ENCODE measurements around the gene PRPF40A. TPM values are rescaled to one million over a fixed set of nuclear protein-coding genes. Genes with fewer than 3 reads are reported as not detected.
A peak's percentile ranks its signal among the peaks of the same experiment; 100 is the strongest.

The PRPF40A gene
- total and polyA plus RNA-seq, 2 of the 13 experiments (the other 11 are each of a cell fraction or from before 2014, with no cell fraction given), result 146 to 207 TPM

GRCh38 chr2:152646264-152646663 lies 71.0 kb downstream of the PRPF40A start:
- H3K27ac ChIP-seq (ENCODE audit: extremely low read length, insufficient read depth, low read length), result no peak overlapping the region
- FAIRE-seq (no peak), ATAC-seq (peak; percentile 18; the same call in 1 of the 3 replicates), DNase-seq (ENCODE audit: low spot score) (no peak)
- no peak overlapping the region for H3K9ac ChIP-seq (ENCODE audit: insufficient read depth, low read depth, low read length)
- no peaks in the 10 kb centered on the region for H3K9me3 ChIP-seq (ENCODE audit: low read length)
- peaks cover 10% of the 10 kb centered on the region; the same call in 1 of the 2 replicates for H4K20me1 ChIP-seq (ENCODE audit: insufficient read depth, low read length)
- in situ Hi-C loops (cut with HindIII; ENCODE audit: extremely low pct_ligation_motif_present, low pct_unique_long_range_greater_than_20kb) (no loop called here), intact Hi-C loops (cut with micrococcal nuclease; ENCODE audit: unreplicated experiment) (no loop called here)
- ChIA-PET CTCF (ENCODE audit: low intra/inter-chr PET ratio, low total read pairs) (no interaction called here), POLR2A (interaction anchor here (1.0 to 1.5 kb wide), 2 partner anchors 11 to 70 kb away, joined by 3 to 4 read pairs; no protein-coding TSS in a partner anchor)
- no peak for TF ChIP-seq IRF2 (CRISPR knock-in tag; IDR thresholded peaks at IDR 0.05)
- peak; percentile 75 for TF ChIP-seq RBM22 (optimal IDR thresholded peaks at IDR 0.05; ENCODE audit: low read length)
- H3K4me1 ChIP-seq (ENCODE audit: insufficient read depth, low read length), result peaks cover 27% of the 10 kb centered on the region
- H2AFZ ChIP-seq (ENCODE audit: low read length), result no peak overlapping the region
- H3K27me3 ChIP-seq (ENCODE audit: control insufficient read depth in 1 of 2, insufficient read depth in 2 of 2, low read length in 2 of 2), result no peaks in the 10 kb centered on the region
- 99% methylated on average over 3 of the region's 4 CpGs for WGBS (ENCODE audit: low lambda C conversion rate)
- H3K4me2 ChIP-seq (ENCODE audit: low read depth, low read length), result no peak overlapping the region
- H3K4me3 ChIP-seq (replicated peaks in 1 of 3; ENCODE audit: insufficient read depth in 1 of 3, low read depth in 2 of 3, low read length in 3 of 3), result no peak overlapping the region
- peaks cover 22 to 56% of the 10 kb centered on the region in 2 experiments for H3K36me3 ChIP-seq (replicated peaks in 1 of 2; ENCODE audit: control insufficient read depth in 1 of 2, insufficient read depth in 2 of 2, low read length in 2 of 2)
- no peaks in the 10 kb centered on the region for H3K79me2 ChIP-seq (ENCODE audit: insufficient read depth, low read length)
- no TSS peak for BruUV-seq (replicated peaks)

GRCh38 chr2:152644189-152644873 lies 72.9 kb downstream of the PRPF40A start:
- Histone ChIP-seq H3K9me3 (ENCODE audit: low read length) (no peaks in the 10 kb centered on the region), H4K20me1 (ENCODE audit: insufficient read depth, low read length) (peaks cover 7% of the 10 kb centered on the region; the same call in 1 of the 2 replicates), H3K27me3 (ENCODE audit: control insufficient read depth in 1 of 2, insufficient read depth in 2 of 2, low read length in 2 of 2) (no peaks in the 10 kb centered on the region), H3K79me2 (ENCODE audit: insufficient read depth, low read length) (no peaks in the 10 kb centered on the region), H3K4me3 (replicated peaks in 1 of 3; ENCODE audit: insufficient read depth in 1 of 3, low read depth in 2 of 3, low read length in 3 of 3) (no peak overlapping the region), H3K36me3 (replicated peaks in 1 of 2; ENCODE audit: control insufficient read depth in 1 of 2, insufficient read depth in 2 of 2, low read length in 2 of 2) (peaks cover 36 to 71% of the 10 kb centered on the region in 2 experiments), H3K27ac (ENCODE audit: extremely low read length, insufficient read depth, low read length) (no peak overlapping the region), H3K4me2 (ENCODE audit: low read depth, low read length) (no peak overlapping the region), H3K4me1 (ENCODE audit: insufficient read depth, low read length) (peaks cover 19% of the 10 kb centered on the region), H3K9ac (ENCODE audit: insufficient read depth, low read depth, low read length) (no peak overlapping the region), H2AFZ (ENCODE audit: low read length) (no peak overlapping the region)
- WGBS (ENCODE audit: low lambda C conversion rate), result 97% methylated on average over 6 of the region's 6 CpGs
- intact Hi-C loops (cut with micrococcal nuclease; ENCODE audit: unreplicated experiment) (no loop called here), in situ Hi-C loops (cut with HindIII; ENCODE audit: extremely low pct_ligation_motif_present, low pct_unique_long_range_greater_than_20kb) (no loop called here)
- TF ChIP-seq PAF1 (CRISPR knock-in tag; IDR thresholded peaks at IDR 0.05) (0 out of 2 replicates have a peak, but pooled peaks have one; percentile 26), RBM22 (optimal IDR thresholded peaks at IDR 0.05; ENCODE audit: low read length) (peak; percentile 91), SSRP1 (CRISPR knock-in tag; IDR thresholded peaks at IDR 0.05) (peak; percentile 29; the same call in 1 of the 2 replicates), AGO2 (optimal IDR thresholded peaks at IDR 0.05; ENCODE audit: low read depth, low read length) (peak; percentile 3), CENPBD1 (CRISPR knock-in tag; IDR thresholded peaks at IDR 0.05; ENCODE audit: borderline replicate concordance, low read depth) (no peak), ZNF619 (CRISPR knock-in tag; IDR thresholded peaks at IDR 0.05) (no peak)
- FAIRE-seq (no peak), DNase-seq (ENCODE audit: low spot score) (no peak), ATAC-seq (no peak)
- POLR2A ChIA-PET, result no interaction called here
- no TSS peak for BruUV-seq (replicated peaks)
- CTCF ChIA-PET (ENCODE audit: low intra/inter-chr PET ratio, low total read pairs), result no interaction called here

Data from HepG2 (cell line).